Activated naive CD8-positive, alpha-beta T cell (primary cell): ENCODE results near the gene LINGO1.

Experiments used
- H3K27ac Mint-ChIP-seq: one replicate; pipeline ENCODE4 v1.8.0; 2021; ENCODE audit warnings: mixed read lengths
- H3K27me3 Mint-ChIP-seq: one replicate; pipeline ENCODE4 v1.8.0; 2021; ENCODE audit warnings: mixed read lengths
- H3K36me3 Mint-ChIP-seq: one replicate; pipeline ENCODE4 v1.8.0; 2021; ENCODE audit warnings: mixed read lengths
- H3K4me1 Mint-ChIP-seq: one replicate; pipeline ENCODE4 v1.8.0; 2021; ENCODE audit warnings: low read depth, mixed read lengths
- H3K4me3 Mint-ChIP-seq: one replicate; pipeline ENCODE4 v1.8.0; 2021; ENCODE audit warnings: mild to moderate bottlenecking, mixed read lengths
- H3K9me3 Mint-ChIP-seq: one replicate; pipeline ENCODE4 v1.8.0; 2021; ENCODE audit warnings: low read depth, mixed read lengths

Gene LINGO1

GRCh38 chr15:77571741-77572140, 61.0 kb downstream of the LINGO1 start:
- Mint-ChIP-seq H3K9me3 (no peaks in the 10 kb centered on the region), H3K36me3 (no peaks in the 10 kb centered on the region), H3K4me1 (no peaks in the 10 kb centered on the region), H3K27ac (no peak overlapping the region), H3K4me3 (no peak overlapping the region), H3K27me3 (no peaks in the 10 kb centered on the region)

- Mint-ChIP-seq H3K27me3 (no peaks in the 10 kb centered on the region), H3K36me3 (no peaks in the 10 kb centered on the region), H3K27ac (no peak overlapping the region), H3K9me3 (no peaks in the 10 kb centered on the region), H3K4me3 (no peak overlapping the region), H3K4me1 (no peaks in the 10 kb centered on the region)
These were observed 61.5 kb downstream of the LINGO1 start for GRCh38 chr15:77571181-77571580.

- no peak overlapping the region for H3K4me3 Mint-ChIP-seq
- H3K9me3 Mint-ChIP-seq = no peaks in the 10 kb centered on the region
- no peak overlapping the region for H3K27ac Mint-ChIP-seq
- H3K36me3 Mint-ChIP-seq = peaks cover 2% of the 10 kb centered on the region
- no peaks in the 10 kb centered on the region for H3K27me3 Mint-ChIP-seq
- no peaks in the 10 kb centered on the region for H3K4me1 Mint-ChIP-seq
These were observed 63.0 kb downstream of the LINGO1 start for GRCh38 chr15:77569729-77570125.

GRCh38 chr15:77568973-77569728, 63.6 kb downstream of the LINGO1 start:
- Mint-ChIP-seq H3K36me3 (peaks cover 2% of the 10 kb centered on the region), H3K9me3 (no peaks in the 10 kb centered on the region), H3K27me3 (no peaks in the 10 kb centered on the region), H3K27ac (no peak overlapping the region), H3K4me3 (no peak overlapping the region), H3K4me1 (no peaks in the 10 kb centered on the region)

GRCh38 chr15:77568014-77568972, 64.4 kb downstream of the LINGO1 start:
- Mint-ChIP-seq H3K27me3 (no peaks in the 10 kb centered on the region), H3K4me3 (no peak overlapping the region), H3K4me1 (no peaks in the 10 kb centered on the region), H3K9me3 (no peaks in the 10 kb centered on the region), H3K27ac (no peak overlapping the region), H3K36me3 (peaks cover 2% of the 10 kb centered on the region)

- no peaks in the 10 kb centered on the region for H3K9me3 Mint-ChIP-seq
- H3K27ac Mint-ChIP-seq = no peak overlapping the region
- H3K27me3 Mint-ChIP-seq = no peaks in the 10 kb centered on the region
- no peak overlapping the region for H3K4me3 Mint-ChIP-seq
- no peaks in the 10 kb centered on the region for H3K4me1 Mint-ChIP-seq
- peaks cover 2% of the 10 kb centered on the region for H3K36me3 Mint-ChIP-seq
These were observed 65.5 kb downstream of the LINGO1 start for GRCh38 chr15:77567202-77567601.

- Mint-ChIP-seq H3K4me3 (no peak overlapping the region), H3K27me3 (no peaks in the 10 kb centered on the region), H3K9me3 (no peaks in the 10 kb centered on the region), H3K27ac (no peak overlapping the region), H3K4me1 (no peaks in the 10 kb centered on the region), H3K36me3 (peaks cover 2% of the 10 kb centered on the region)
These were observed 66.6 kb downstream of the LINGO1 start for GRCh38 chr15:77566092-77566491.

- no peaks in the 10 kb centered on the region for H3K27me3 Mint-ChIP-seq
- H3K36me3 Mint-ChIP-seq = peaks cover 2% of the 10 kb centered on the region
- H3K4me1 Mint-ChIP-seq = no peaks in the 10 kb centered on the region
These were observed 67.3 kb downstream of the LINGO1 start for GRCh38 chr15:77565378-77565915.

GRCh38 chr15:77564938-77565337, 67.8 kb downstream of the LINGO1 start:
- no peak overlapping the region for H3K4me3 Mint-ChIP-seq

More at GRCh38 chr15:77565378-77565915, 67.3 kb downstream of the LINGO1 start:
- no peaks in the 10 kb centered on the region for H3K9me3 Mint-ChIP-seq
- H3K27ac Mint-ChIP-seq = no peak overlapping the region
- no peak overlapping the region for H3K4me3 Mint-ChIP-seq

GRCh38 chr15:77564341-77564740, 68.4 kb downstream of the LINGO1 start:
- no peak overlapping the region for H3K4me3 Mint-ChIP-seq
- no peaks in the 10 kb centered on the region for H3K4me1 Mint-ChIP-seq
- H3K9me3 Mint-ChIP-seq = no peaks in the 10 kb centered on the region
- H3K27ac Mint-ChIP-seq = no peak overlapping the region
- peaks cover 4% of the 10 kb centered on the region for H3K27me3 Mint-ChIP-seq
- H3K36me3 Mint-ChIP-seq = peaks cover 2% of the 10 kb centered on the region

More at GRCh38 chr15:77564938-77565337, 67.8 kb downstream of the LINGO1 start:
- no peak overlapping the region for H3K27ac Mint-ChIP-seq
- peaks cover 2% of the 10 kb centered on the region for H3K36me3 Mint-ChIP-seq
- no peaks in the 10 kb centered on the region for H3K9me3 Mint-ChIP-seq
- peaks cover 2% of the 10 kb centered on the region for H3K27me3 Mint-ChIP-seq
- H3K4me1 Mint-ChIP-seq = no peaks in the 10 kb centered on the region

- Mint-ChIP-seq H3K27me3 (peaks cover 6% of the 10 kb centered on the region), H3K4me1 (no peaks in the 10 kb centered on the region), H3K9me3 (no peaks in the 10 kb centered on the region), H3K27ac (no peak overlapping the region), H3K4me3 (no peak overlapping the region), H3K36me3 (peaks cover 2% of the 10 kb centered on the region)
These were observed 69.0 kb downstream of the LINGO1 start for GRCh38 chr15:77563623-77564156.
